PC-3 (cell line): Measurements from ENCODE around the gene ZDHHC21. TPM values are rescaled to one million over a fixed set of nuclear protein-coding genes. Genes with fewer than 3 reads are reported as not detected.

Experiments
- ATAC-seq: fragments of 200-7000 bp; cut with Tn5 transposase; 2 replicates; pipeline ENCODE4 v1.9.1; 2020; ENCODE audit warnings: mild to moderate bottlenecking, moderate library complexity
- BruUV-seq: library from RNA; stranded (reverse); fragments of 400-500 nt; replicated peaks from 2 replicates; lab custom pipeline; 2021; lab: Mats Ljungman, UMichigan
- CTCF ChIA-PET: fragments of 300-600 bp; sonication (Branson Sonifier 250); formaldehyde crosslinking; loops from one replicate; lab custom pipeline; 2022; ENCODE audit warnings: antibody characterized with exemption; lab: Charles Lee
- POLR2A ChIA-PET: fragments of 300-600 bp; sonication (Branson Sonifier 250); formaldehyde crosslinking; loops from one replicate; lab custom pipeline; 2022; ENCODE audit warnings: antibody characterized with exemption; ENCODE audit not compliant: unreplicated experiment; lab: Charles Lee
- DNase-seq: peaks from one replicate; pipeline ENCODE4 v3.0.0-alpha.2; 2015
- H2AFZ ChIP-seq: fragments of 300-600 bp; sonication (generic); 2 replicates; pipeline ENCODE4 v1.6.0; 2016; ENCODE audit warnings: antibody characterized with exemption, low read length
- H3F3A ChIP-seq: fragments of 300-600 bp; sonication (generic); one replicate; pipeline ENCODE4 v1.6.0; 2017; ENCODE audit warnings: antibody characterized with exemption, low read length, control low read depth, mild to moderate bottlenecking; ENCODE audit not compliant: unreplicated experiment
- H3K27ac ChIP-seq: fragments of 300-600 bp; sonication (generic); 2 replicates; pipeline ENCODE4 v1.5.1; 2016; ENCODE audit warnings: mild to moderate bottlenecking, low read length
- H3K27me3 ChIP-seq: fragments of 300-600 bp; sonication (generic); 2 replicates; pipeline ENCODE4 v1.6.1; 2016; ENCODE audit warnings: low read length, mixed read lengths
- H3K36me3 ChIP-seq: fragments of 300-600 bp; sonication (generic); 2 replicates; pipeline ENCODE4 v1.6.1; 2016; ENCODE audit warnings: low read depth, mixed run types, low read length, mixed read lengths
- H3K4me1 ChIP-seq: fragments of 300-600 bp; sonication (generic); 2 replicates; pipeline ENCODE4 v1.5.1; 2016; ENCODE audit warnings: low read length; ENCODE audit not compliant: insufficient read depth
- H3K4me2 ChIP-seq: fragments of 300-600 bp; sonication (generic); 2 replicates; pipeline ENCODE4 v1.6.0; 2016; ENCODE audit warnings: low read length
- H3K4me3 ChIP-seq: fragments of 300-600 bp; sonication (generic); 2 replicates; pipeline ENCODE4 v1.5.1; 2016; ENCODE audit warnings: mild to moderate bottlenecking, low read length, mixed read lengths
- H3K79me2 ChIP-seq: fragments of 300-600 bp; sonication (generic); 2 replicates; pipeline ENCODE4 v1.6.1; 2017; ENCODE audit warnings: low read length, mixed read lengths
- H3K9ac ChIP-seq: fragments of 300-600 bp; sonication (generic); 2 replicates; pipeline ENCODE4 v1.6.0; 2016; ENCODE audit warnings: mild to moderate bottlenecking, low read length
- H3K9me2 ChIP-seq: fragments of 300-600 bp; sonication (generic); replicated peaks from 2 replicates; pipeline ENCODE4 v1.6.1; 2016; ENCODE audit warnings: mixed run types, low read length, mixed read lengths
- H3K9me3 ChIP-seq: fragments of 300-600 bp; sonication (generic); 2 replicates; pipeline ENCODE4 v1.6.1; 2016; ENCODE audit warnings: low read length, mixed read lengths
- H4K20me1 ChIP-seq: fragments of 300-600 bp; sonication (generic); 2 replicates; pipeline ENCODE4 v1.6.1; 2016; ENCODE audit warnings: low read length, mixed read lengths
- EZH2 ChIP-seq: fragments of 300-600 bp; sonication (generic); IDR thresholded peaks from one replicate; pipeline ENCODE4 v1.6.1; 2017; ENCODE audit warnings: antibody characterized with exemption, mild to moderate bottlenecking, low read length; ENCODE audit not compliant: unreplicated experiment
- EZH2phosphoT487 ChIP-seq: fragments of 300-600 bp; sonication (generic); IDR thresholded peaks from 2 replicates; pipeline ENCODE4 v1.6.1; 2018; ENCODE audit warnings: mild to moderate bottlenecking, antibody characterized with exemption, low read length, borderline replicate concordance
- intact Hi-C: fragments of 100-400 bp; cut with micrococcal nuclease; formaldehyde crosslinking; loops from 2 replicates; pipeline ENCODE4 v1.9.0; 2023
- total RNA-seq: library from RNA; depleted of rRNA; stranded (reverse); fragments of >200 nt; gene quantifications from 2 replicates; pipeline ENCODE4 v1.2.3, GENCODE V29; 2014
- TF ChIP-seq, protein P1 (sequence below): fragments of 300-600 bp; sonication (generic); conservative IDR thresholded peaks from 2 replicates; pipeline ENCODE4 v1.5.1; 2017; ENCODE audit warnings: antibody characterized with exemption, low read depth, mild to moderate bottlenecking, low read length

The ZDHHC21 gene
- total RNA-seq, 1 experiment from 2014 or later, result 6.2 TPM

DNA sequence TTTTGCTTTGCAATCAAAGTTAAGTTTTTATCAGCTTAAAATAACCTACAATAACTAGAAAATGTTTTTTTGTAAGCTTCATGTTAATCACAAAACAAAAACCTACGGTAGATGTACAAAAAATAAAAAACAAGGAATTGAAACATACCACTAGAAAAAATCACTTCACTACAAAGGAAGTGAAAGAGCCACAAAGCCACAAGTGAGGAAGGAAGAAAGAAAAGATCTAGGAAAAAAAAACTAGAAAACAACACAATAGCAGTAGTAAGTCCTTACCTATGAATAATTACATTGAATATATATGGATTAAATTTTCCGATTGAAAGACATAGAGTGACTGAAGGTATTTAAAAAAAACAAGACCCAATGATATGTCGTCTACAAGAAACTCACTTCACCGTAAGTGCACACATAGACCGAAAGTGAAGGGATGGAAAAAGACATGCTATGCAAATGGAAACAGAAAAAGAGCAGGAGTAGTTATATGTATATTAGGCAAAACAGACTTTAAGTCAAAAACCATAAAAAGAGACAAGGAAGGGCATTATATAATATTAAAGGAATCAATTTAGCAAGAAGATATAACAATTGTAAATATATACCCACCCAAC is 13.4 kb upstream of the ZDHHC21 start:
- H2AFZ ChIP-seq, result no peak overlapping the region
- no peaks in the 10 kb centered on the region for H3K79me2 ChIP-seq
- no peaks in the 10 kb centered on the region for H3F3A ChIP-seq
- POLR2A ChIA-PET, result no interaction called here
- no peak overlapping the region for H3K9ac ChIP-seq
- H3K4me1 ChIP-seq, result peaks cover 11% of the 10 kb centered on the region
- no peaks in the 10 kb centered on the region for H3K27me3 ChIP-seq
- CTCF ChIA-PET, result no interaction called here
- TF ChIP-seq EZH2 (no peak), EZH2phosphoT487 (no peak)
- TF ChIP-seq, protein P1, sequence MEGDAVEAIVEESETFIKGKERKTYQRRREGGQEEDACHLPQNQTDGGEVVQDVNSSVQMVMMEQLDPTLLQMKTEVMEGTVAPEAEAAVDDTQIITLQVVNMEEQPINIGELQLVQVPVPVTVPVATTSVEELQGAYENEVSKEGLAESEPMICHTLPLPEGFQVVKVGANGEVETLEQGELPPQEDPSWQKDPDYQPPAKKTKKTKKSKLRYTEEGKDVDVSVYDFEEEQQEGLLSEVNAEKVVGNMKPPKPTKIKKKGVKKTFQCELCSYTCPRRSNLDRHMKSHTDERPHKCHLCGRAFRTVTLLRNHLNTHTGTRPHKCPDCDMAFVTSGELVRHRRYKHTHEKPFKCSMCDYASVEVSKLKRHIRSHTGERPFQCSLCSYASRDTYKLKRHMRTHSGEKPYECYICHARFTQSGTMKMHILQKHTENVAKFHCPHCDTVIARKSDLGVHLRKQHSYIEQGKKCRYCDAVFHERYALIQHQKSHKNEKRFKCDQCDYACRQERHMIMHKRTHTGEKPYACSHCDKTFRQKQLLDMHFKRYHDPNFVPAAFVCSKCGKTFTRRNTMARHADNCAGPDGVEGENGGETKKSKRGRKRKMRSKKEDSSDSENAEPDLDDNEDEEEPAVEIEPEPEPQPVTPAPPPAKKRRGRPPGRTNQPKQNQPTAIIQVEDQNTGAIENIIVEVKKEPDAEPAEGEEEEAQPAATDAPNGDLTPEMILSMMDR, result no peak
- H3K4me3 ChIP-seq, result no peak overlapping the region
- no peaks in the 10 kb centered on the region for H3K36me3 ChIP-seq
- no peak for ATAC-seq
- intact Hi-C loops, result no loop called here
- H3K9me2 ChIP-seq, result no peaks in the 10 kb centered on the region
- 0 out of 2 replicates have a peak, but pooled peaks cover 4% of the 10 kb centered on the region for H3K9me3 ChIP-seq
- H4K20me1 ChIP-seq, result no peaks in the 10 kb centered on the region
- no peak overlapping the region for H3K27ac ChIP-seq
- no peak overlapping the region for H3K4me2 ChIP-seq
- DNase-seq, result no peak
- no TSS peak for BruUV-seq

DNA sequence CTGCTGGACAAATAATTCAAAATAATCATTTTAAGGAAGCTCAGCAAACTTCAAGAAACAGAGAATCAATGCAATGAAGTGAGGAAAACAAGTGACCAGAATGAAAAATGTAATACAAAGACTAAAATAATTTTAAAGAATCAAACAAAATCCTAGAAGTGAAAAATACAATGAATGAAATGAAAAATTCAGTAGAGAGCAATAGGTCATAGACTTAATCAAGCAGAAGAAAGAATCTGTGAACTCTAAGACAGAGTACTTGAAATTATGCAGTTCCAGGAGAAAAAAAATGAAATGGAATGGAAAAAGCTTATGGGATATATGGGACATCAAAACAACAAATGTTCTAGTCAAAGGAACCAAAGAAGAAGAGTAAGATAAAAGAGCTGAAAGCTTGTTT is 11.8 kb upstream of the ZDHHC21 start:
- DNase-seq, result no peak
- no peak for ATAC-seq
- Histone ChIP-seq H3F3A (no peaks in the 10 kb centered on the region), H3K9ac (no peak overlapping the region), H3K36me3 (no peaks in the 10 kb centered on the region), H3K27me3 (no peaks in the 10 kb centered on the region), H3K9me3 (0 out of 2 replicates have a peak, but pooled peaks cover 4% of the 10 kb centered on the region), H2AFZ (no peak overlapping the region), H3K4me2 (no peak overlapping the region), H3K4me1 (no peaks in the 10 kb centered on the region), H3K9me2 (no peaks in the 10 kb centered on the region), H3K4me3 (no peak overlapping the region), H3K79me2 (no peaks in the 10 kb centered on the region), H4K20me1 (no peaks in the 10 kb centered on the region), H3K27ac (no peak overlapping the region)
- BruUV-seq, result no TSS peak
- POLR2A ChIA-PET, result no interaction called here
- CTCF ChIA-PET, result no interaction called here
- TF ChIP-seq EZH2 (no peak), EZH2phosphoT487 (no peak)
- TF ChIP-seq, protein P1, result no peak
- intact Hi-C loops, result no loop called here

DNA sequence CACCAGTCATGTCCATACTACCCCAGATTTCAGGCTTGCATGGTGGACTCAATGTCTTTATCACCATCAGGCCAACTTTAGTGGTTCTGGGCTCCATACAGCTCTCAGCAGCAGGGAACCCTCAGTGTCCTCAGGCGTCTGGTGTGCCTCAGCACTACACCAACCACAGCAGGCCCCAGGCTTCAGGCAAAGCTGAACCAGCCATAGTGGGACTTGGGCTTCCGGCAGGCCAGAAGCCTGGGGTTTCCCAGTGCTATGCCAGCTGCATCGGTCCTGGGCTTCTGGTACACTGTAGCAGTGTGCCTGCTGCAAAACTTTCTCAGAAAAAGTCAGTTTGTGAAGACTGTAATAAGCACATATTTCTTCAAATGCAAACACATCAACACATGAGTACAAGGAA is 11.0 kb upstream of the ZDHHC21 start:
- no peak overlapping the region for H3K4me3 ChIP-seq
- intact Hi-C loops, result no loop called here
- no peaks in the 10 kb centered on the region for H3K9me2 ChIP-seq
- H3K4me2 ChIP-seq, result no peak overlapping the region
- ATAC-seq (no peak), DNase-seq (no peak)
- H3K27me3 ChIP-seq, result no peaks in the 10 kb centered on the region
- no TSS peak for BruUV-seq
- no peak overlapping the region for H2AFZ ChIP-seq
- 0 out of 2 replicates have a peak, but pooled peaks cover 4% of the 10 kb centered on the region for H3K9me3 ChIP-seq
- H4K20me1 ChIP-seq, result no peaks in the 10 kb centered on the region
- no peaks in the 10 kb centered on the region for H3K79me2 ChIP-seq
- ChIA-PET POLR2A (no interaction called here), CTCF (no interaction called here)
- no peaks in the 10 kb centered on the region for H3K36me3 ChIP-seq
- TF ChIP-seq EZH2phosphoT487, result no peak
- TF ChIP-seq, protein P1, result no peak
- no peak for TF ChIP-seq EZH2
- no peak overlapping the region for H3K27ac ChIP-seq
- no peak overlapping the region for H3K9ac ChIP-seq
- H3K4me1 ChIP-seq, result no peaks in the 10 kb centered on the region
- no peaks in the 10 kb centered on the region for H3F3A ChIP-seq
